ENCODE data around the gene PLEKHA1. TPM values are rescaled to one million over a fixed set of nuclear protein-coding genes. Genes with fewer than 3 reads are reported as not detected.

The PLEKHA1 gene
- total and polyA plus RNA-seq, 2 of the 13 experiments (the other 11 are each of a cell fraction or from before 2014, with no cell fraction given): 32.2 to 53.3 TPM

- TF ChIP-seq PRMT3 (CRISPR knock-in tag; IDR thresholded peaks at IDR 0.05; ENCODE audit: borderline replicate concordance, low read depth): no peak
- TF ChIP-seq ZZZ3 (CRISPR knock-in tag; IDR thresholded peaks at IDR 0.05; ENCODE audit: borderline replicate concordance): no peak
- TF ChIP-seq ZNF841 (CRISPR knock-in tag; IDR thresholded peaks at IDR 0.05; ENCODE audit: borderline replicate concordance): no peak
- TF ChIP-seq ZNF225 (CRISPR knock-in tag; IDR thresholded peaks at IDR 0.05): no peak
- TF ChIP-seq SIN3A (IDR thresholded peaks at IDR 0.05; ENCODE audit: borderline replicate concordance, low read depth, low read length): no peak
- TF ChIP-seq, protein P1, sequence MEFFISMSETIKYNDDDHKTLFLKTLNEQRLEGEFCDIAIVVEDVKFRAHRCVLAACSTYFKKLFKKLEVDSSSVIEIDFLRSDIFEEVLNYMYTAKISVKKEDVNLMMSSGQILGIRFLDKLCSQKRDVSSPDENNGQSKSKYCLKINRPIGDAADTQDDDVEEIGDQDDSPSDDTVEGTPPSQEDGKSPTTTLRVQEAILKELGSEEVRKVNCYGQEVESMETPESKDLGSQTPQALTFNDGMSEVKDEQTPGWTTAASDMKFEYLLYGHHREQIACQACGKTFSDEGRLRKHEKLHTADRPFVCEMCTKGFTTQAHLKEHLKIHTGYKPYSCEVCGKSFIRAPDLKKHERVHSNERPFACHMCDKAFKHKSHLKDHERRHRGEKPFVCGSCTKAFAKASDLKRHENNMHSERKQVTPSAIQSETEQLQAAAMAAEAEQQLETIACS (CRISPR knock-in tag; IDR thresholded peaks at IDR 0.05): no peak
- no peak for TF ChIP-seq ZNF12 (CRISPR knock-in tag; IDR thresholded peaks at IDR 0.05)
- peak; percentile 89 for TF ChIP-seq SOX5 (CRISPR knock-in tag; IDR thresholded peaks at IDR 0.05; ENCODE audit: borderline replicate concordance)
- TF ChIP-seq, protein P2, sequence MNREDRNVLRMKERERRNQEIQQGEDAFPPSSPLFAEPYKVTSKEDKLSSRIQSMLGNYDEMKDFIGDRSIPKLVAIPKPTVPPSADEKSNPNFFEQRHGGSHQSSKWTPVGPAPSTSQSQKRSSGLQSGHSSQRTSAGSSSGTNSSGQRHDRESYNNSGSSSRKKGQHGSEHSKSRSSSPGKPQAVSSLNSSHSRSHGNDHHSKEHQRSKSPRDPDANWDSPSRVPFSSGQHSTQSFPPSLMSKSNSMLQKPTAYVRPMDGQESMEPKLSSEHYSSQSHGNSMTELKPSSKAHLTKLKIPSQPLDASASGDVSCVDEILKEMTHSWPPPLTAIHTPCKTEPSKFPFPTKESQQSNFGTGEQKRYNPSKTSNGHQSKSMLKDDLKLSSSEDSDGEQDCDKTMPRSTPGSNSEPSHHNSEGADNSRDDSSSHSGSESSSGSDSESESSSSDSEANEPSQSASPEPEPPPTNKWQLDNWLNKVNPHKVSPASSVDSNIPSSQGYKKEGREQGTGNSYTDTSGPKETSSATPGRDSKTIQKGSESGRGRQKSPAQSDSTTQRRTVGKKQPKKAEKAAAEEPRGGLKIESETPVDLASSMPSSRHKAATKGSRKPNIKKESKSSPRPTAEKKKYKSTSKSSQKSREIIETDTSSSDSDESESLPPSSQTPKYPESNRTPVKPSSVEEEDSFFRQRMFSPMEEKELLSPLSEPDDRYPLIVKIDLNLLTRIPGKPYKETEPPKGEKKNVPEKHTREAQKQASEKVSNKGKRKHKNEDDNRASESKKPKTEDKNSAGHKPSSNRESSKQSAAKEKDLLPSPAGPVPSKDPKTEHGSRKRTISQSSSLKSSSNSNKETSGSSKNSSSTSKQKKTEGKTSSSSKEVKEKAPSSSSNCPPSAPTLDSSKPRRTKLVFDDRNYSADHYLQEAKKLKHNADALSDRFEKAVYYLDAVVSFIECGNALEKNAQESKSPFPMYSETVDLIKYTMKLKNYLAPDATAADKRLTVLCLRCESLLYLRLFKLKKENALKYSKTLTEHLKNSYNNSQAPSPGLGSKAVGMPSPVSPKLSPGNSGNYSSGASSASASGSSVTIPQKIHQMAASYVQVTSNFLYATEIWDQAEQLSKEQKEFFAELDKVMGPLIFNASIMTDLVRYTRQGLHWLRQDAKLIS (CRISPR knock-in tag; IDR thresholded peaks at IDR 0.05): peak; percentile 74; the same call in 1 of the 2 replicates
- no peak for TF ChIP-seq ZNF264 (CRISPR knock-in tag; IDR thresholded peaks at IDR 0.05)
- TF ChIP-seq, protein P3, sequence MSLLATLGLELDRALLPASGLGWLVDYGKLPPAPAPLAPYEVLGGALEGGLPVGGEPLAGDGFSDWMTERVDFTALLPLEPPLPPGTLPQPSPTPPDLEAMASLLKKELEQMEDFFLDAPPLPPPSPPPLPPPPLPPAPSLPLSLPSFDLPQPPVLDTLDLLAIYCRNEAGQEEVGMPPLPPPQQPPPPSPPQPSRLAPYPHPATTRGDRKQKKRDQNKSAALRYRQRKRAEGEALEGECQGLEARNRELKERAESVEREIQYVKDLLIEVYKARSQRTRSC (CRISPR knock-in tag; IDR thresholded peaks at IDR 0.05; ENCODE audit: low read depth): no peak
- TF ChIP-seq ZNF337 (CRISPR knock-in tag; IDR thresholded peaks at IDR 0.05; ENCODE audit: borderline replicate concordance, low read depth): no peak
- no peak for TF ChIP-seq ONECUT2 (CRISPR knock-in tag; IDR thresholded peaks at IDR 0.05)
- no peak; the same call in 1 of the 2 replicates for TF ChIP-seq RARA (CRISPR knock-in tag; IDR thresholded peaks at IDR 0.05)
- TF ChIP-seq IRX3 (CRISPR knock-in tag; IDR thresholded peaks at IDR 0.05; ENCODE audit: borderline replicate concordance, low read depth): no peak
- no peak for TF ChIP-seq MIER3 (CRISPR knock-in tag; IDR thresholded peaks at IDR 0.05; ENCODE audit: borderline replicate concordance)
- no peak for TF ChIP-seq ISX (CRISPR knock-in tag; conservative IDR thresholded peaks at IDR 0.05)
- TF ChIP-seq ZNF564 (CRISPR knock-in tag; IDR thresholded peaks at IDR 0.05): no peak
Measured at GRCh38 chr10:122331615-122332446, 42.7 kb upstream of the PLEKHA1 start (continued).
